ENCODE results near the gene OR6J1. TPM values are rescaled to one million over a fixed set of nuclear protein-coding genes. Genes with fewer than 3 reads are reported as not detected.

Gene OR6J1
- total and polyA plus RNA-seq, 2 of the 8 experiments (the other 6 are each of a cell fraction or from before 2014, with no cell fraction given), result not detected

DNA sequence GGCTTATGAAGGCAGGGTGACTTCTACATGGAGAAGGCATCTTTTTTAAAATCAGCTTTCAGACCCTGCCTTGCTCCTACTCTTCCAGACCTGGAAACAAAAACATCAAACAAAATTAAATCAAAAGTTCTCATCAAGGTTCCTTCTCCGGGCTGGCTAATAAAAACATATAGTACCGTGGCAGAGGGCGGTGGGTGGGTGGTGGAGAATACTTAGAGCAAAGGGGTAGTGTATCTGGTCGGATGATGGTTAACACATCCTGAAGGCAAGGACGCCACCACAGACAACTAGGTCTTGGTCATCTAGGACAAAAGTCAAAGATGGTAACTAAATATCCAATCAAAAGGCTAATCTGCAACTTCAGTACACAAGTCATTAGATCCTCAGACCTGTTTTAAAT is 56.9 kb downstream of the OR6J1 start:
- Histone ChIP-seq H3K23ac (ENCODE audit: insufficient read length) (no peak overlapping the region), H3K9ac (replicated peaks in 1 of 4; ENCODE audit: extremely low read depth in 1 of 4, low read depth in 3 of 4, low read length in 3 of 4) (no peak overlapping the region), H3K14ac (ENCODE audit: insufficient read length) (no peak overlapping the region), H3K27ac (ENCODE audit: low read depth, low read length) (no peak overlapping the region), H3K18ac (ENCODE audit: extremely low read depth, low read length) (no peak overlapping the region), H3K4me1 (replicated peaks in 1 of 4; ENCODE audit: control insufficient read depth in 3 of 4, insufficient read depth in 4 of 4, low read length in 3 of 4) (peaks cover 0 to 2% (median 0%) of the 10 kb centered on the region in 4 experiments; a peak in 2 of 7 replicates), H4K5ac (ENCODE audit: insufficient read length, low read depth, low read length) (no peak overlapping the region), H3K4ac (replicated peaks; ENCODE audit: insufficient read length, low read depth, low read length) (no peak overlapping the region), H4K8ac (ENCODE audit: extremely low read depth, insufficient read depth, low read length) (no peak overlapping the region), H3K4me3 (ENCODE audit: extremely low read depth in 1 of 4, insufficient read depth in 2 of 4, low read depth in 3 of 4, low read length in 4 of 4) (no peak overlapping the region), H3K4me2 (ENCODE audit: insufficient read depth in 1 of 2, low read depth in 2 of 2, low read length in 2 of 2) (no peak overlapping the region; a peak in 1 of 4 replicates), H2AFZ (ENCODE audit: low read length) (no peak overlapping the region), H3K79me1 (ENCODE audit: low read depth, low read length) (peaks cover 8% of the 10 kb centered on the region), H2BK20ac (ENCODE audit: low read length) (no peak overlapping the region), H3K36me3 (ENCODE audit: control insufficient read depth in 2 of 4, insufficient read depth in 4 of 4, low read length in 3 of 4) (0 out of 8 replicates have a peak, but pooled peaks cover 0 to 2% (median 0%) of the 10 kb centered on the region in 4 experiments), H3K79me2 (ENCODE audit: control insufficient read depth in 1 of 2, insufficient read depth in 2 of 2, low read length in 2 of 2) (peaks cover 5 to 53% of the 10 kb centered on the region in 2 experiments), H3K9me3 (ENCODE audit: insufficient read depth in 2 of 2, low read depth in 1 of 2, low read length in 1 of 2) (no peaks in the 10 kb centered on the region), H3K27me3 (replicated peaks in 1 of 4; ENCODE audit: control insufficient read depth in 3 of 4, extremely low read depth in 1 of 4, insufficient read depth in 3 of 4, low read length in 3 of 4) (no peaks in the 10 kb centered on the region), H3K56ac (replicated peaks; ENCODE audit: insufficient read length, low read depth, low read length) (no peak overlapping the region), H2BK12ac (ENCODE audit: low read depth, low read length) (no peak overlapping the region), H3K23me2 (ENCODE audit: low read depth, low read length) (peaks cover 6% of the 10 kb centered on the region), H2BK120ac (replicated peaks; ENCODE audit: low read depth, low read length) (no peak overlapping the region), H4K91ac (replicated peaks; ENCODE audit: insufficient read length, low read length) (no peak overlapping the region), H2AK5ac (ENCODE audit: low read depth, low read length) (no peak overlapping the region), H2BK5ac (ENCODE audit: low read depth, low read length) (no peak overlapping the region), H4K20me1 (replicated peaks in 1 of 2; ENCODE audit: control insufficient read depth in 1 of 2, insufficient read depth in 2 of 2, low read length in 2 of 2) (peaks cover 0 to 6% of the 10 kb centered on the region in 2 experiments), H2BK15ac (ENCODE audit: low read length) (no peak overlapping the region)
- no peak for FAIRE-seq
- DNase-seq (ENCODE audit: low read depth in 1 of 2, low spot score in 2 of 2), result no peak
- ChIA-PET CTCF (ENCODE audit: partially characterized antibody) (interaction anchor here (0.6 to 4.1 kb wide), 5 partner anchors 17 to 279 kb away, joined by 3 to 22 read pairs (median 3); no protein-coding TSS in a partner anchor), POLR2A (ENCODE audit: partially characterized antibody) (interaction anchor here (0.6 kb wide), 1 partner anchor 15 kb away, joined by 3 read pairs; no protein-coding TSS in a partner anchor)
- 89% methylated on average over 5 of the region's 5 CpGs; no CpG with 5 or more reads in 1 of the 2 experiments for WGBS, 2 experiments (ENCODE audit: extremely low coverage in 1 of 2, insufficient coverage in 1 of 2, insufficient read length in 1 of 2, insufficient replicate concordance in 2 of 2, low coverage in 1 of 2, low lambda C conversion rate in 2 of 2, missing lambda C conversion rate in 1 of 2)
- TF ChIP-seq EZH2 (IDR thresholded peaks at IDR 0.05; ENCODE audit: low read depth, low read length, severe bottlenecking) (no peak), ASH2L (IDR thresholded peaks at IDR 0.05; ENCODE audit: low read length) (no peak), BRCA1 (IDR thresholded peaks at IDR 0.05; ENCODE audit: low read depth, low read length) (no peak), RBBP5 (IDR thresholded peaks at IDR 0.05; ENCODE audit: borderline replicate concordance, low read depth, low read length) (no peak), KDM5A (IDR thresholded peaks at IDR 0.05; ENCODE audit: low read length) (no peak), SUZ12 (IDR thresholded peaks at IDR 0.05; ENCODE audit: low read length) (no peak), CHD1 (IDR thresholded peaks at IDR 0.05; ENCODE audit: low read depth, low read length) (no peak), SP4 (IDR thresholded peaks at IDR 0.05; ENCODE audit: low read length) (no peak), MAFK (IDR thresholded peaks at IDR 0.05; ENCODE audit: low read depth, low read length) (no peak), GTF2F1 (IDR thresholded peaks at IDR 0.05; ENCODE audit: borderline replicate concordance, low read depth, low read length) (no peak), BACH1 (IDR thresholded peaks at IDR 0.05; ENCODE audit: low read length) (no peak), EP300 (IDR thresholded peaks at IDR 0.05; ENCODE audit: borderline replicate concordance in 1 of 2, low read depth in 2 of 2, low read length in 2 of 2) (no peak), TAF1 (IDR thresholded peaks at IDR 0.05; ENCODE audit: low read depth, low read length) (no peak)
- TF ChIP-seq, protein P1, sequence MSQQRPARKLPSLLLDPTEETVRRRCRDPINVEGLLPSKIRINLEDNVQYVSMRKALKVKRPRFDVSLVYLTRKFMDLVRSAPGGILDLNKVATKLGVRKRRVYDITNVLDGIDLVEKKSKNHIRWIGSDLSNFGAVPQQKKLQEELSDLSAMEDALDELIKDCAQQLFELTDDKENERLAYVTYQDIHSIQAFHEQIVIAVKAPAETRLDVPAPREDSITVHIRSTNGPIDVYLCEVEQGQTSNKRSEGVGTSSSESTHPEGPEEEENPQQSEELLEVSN (IDR thresholded peaks at IDR 0.05), result no peak
